Thyroid gland (tissue), 4 donors: ENCODE data around the gene BTBD16.

Source experiments
- POLR2A ChIP-seq, 2 donors: fragments of 450-650 bp; IDR thresholded peaks; one replicate each; pipeline ENCODE4 v1.6.1; 2017; ENCODE audit warnings: antibody characterized with exemption in 2 of 2, mild to moderate bottlenecking in 2 of 2, moderate library complexity in 1 of 2
- TF ChIP-seq, protein P1 (sequence below), 6 experiments: fragments of 200-600 bp in 3 of 6; fragments of 450-650 bp in 3 of 6; sonication (generic) in 3 of 6; IDR thresholded peaks; one replicate each; pipeline ENCODE4 v1.5.1; 2016 to 2019; ENCODE audit warnings: antibody characterized with exemption in 6 of 6, mild to moderate bottlenecking in 2 of 6, inconsistent platforms in 1 of 6, moderate library complexity in 1 of 6

GRCh38 chr10:122362621-122363020 lies 91.5 kb downstream of the BTBD16 start:
- TF ChIP-seq, protein P1, sequence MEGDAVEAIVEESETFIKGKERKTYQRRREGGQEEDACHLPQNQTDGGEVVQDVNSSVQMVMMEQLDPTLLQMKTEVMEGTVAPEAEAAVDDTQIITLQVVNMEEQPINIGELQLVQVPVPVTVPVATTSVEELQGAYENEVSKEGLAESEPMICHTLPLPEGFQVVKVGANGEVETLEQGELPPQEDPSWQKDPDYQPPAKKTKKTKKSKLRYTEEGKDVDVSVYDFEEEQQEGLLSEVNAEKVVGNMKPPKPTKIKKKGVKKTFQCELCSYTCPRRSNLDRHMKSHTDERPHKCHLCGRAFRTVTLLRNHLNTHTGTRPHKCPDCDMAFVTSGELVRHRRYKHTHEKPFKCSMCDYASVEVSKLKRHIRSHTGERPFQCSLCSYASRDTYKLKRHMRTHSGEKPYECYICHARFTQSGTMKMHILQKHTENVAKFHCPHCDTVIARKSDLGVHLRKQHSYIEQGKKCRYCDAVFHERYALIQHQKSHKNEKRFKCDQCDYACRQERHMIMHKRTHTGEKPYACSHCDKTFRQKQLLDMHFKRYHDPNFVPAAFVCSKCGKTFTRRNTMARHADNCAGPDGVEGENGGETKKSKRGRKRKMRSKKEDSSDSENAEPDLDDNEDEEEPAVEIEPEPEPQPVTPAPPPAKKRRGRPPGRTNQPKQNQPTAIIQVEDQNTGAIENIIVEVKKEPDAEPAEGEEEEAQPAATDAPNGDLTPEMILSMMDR (IDR thresholded peaks at IDR 0.05) = no peak
- no peak for TF ChIP-seq POLR2A (IDR thresholded peaks at IDR 0.05)
